GM20000 (cell line): ENCODE data around the gene OR7G2.
"Not testable (repeated sequence)": the region's sequence is repeated elsewhere in the genome, so short reads cannot be mapped to it uniquely, and the experiment has no call there.

Experiments used
- DNase-seq: peaks from one replicate; pipeline ENCODE4 v3.0.0; 2012; ENCODE audit warnings: low spot score
- CTCF ChIP-seq: IDR thresholded peaks from 2 replicates; pipeline ENCODE4 v1.5.1; 2012; ENCODE audit warnings: mild to moderate bottlenecking, control low read depth; ENCODE audit errors: extremely low read depth, missing control alignments

Gene OR7G2

GRCh38 chr19:9075064-9075949, 32.0 kb downstream of the OR7G2 start:
- no peak for TF ChIP-seq CTCF
- no peak for DNase-seq

- no peak for DNase-seq
- no peak for TF ChIP-seq CTCF
Observed at GRCh38 chr19:9073806-9074205, 33.5 kb downstream of the OR7G2 start.

- DNase-seq: not testable (repeated sequence)
Observed at GRCh38 chr19:9071720-9072119, 35.6 kb downstream of the OR7G2 start.

- TF ChIP-seq CTCF: no peak
- no peak for DNase-seq
Observed at GRCh38 chr19:9070066-9070465, 37.2 kb downstream of the OR7G2 start.

GRCh38 chr19:9065457-9066014, 41.7 kb downstream of the OR7G2 start:
- no peak for DNase-seq
- no peak for TF ChIP-seq CTCF

GRCh38 chr19:9061879-9062278, 45.4 kb downstream of the OR7G2 start:
- no peak for DNase-seq

GRCh38 chr19:9060564-9061340, 46.5 kb downstream of the OR7G2 start:
- no peak for TF ChIP-seq CTCF
- no peak for DNase-seq

More at GRCh38 chr19:9061879-9062278, 45.4 kb downstream of the OR7G2 start:
- no peak for TF ChIP-seq CTCF
